Left ventricle myocardium inferior (tissue), 1 donor: ENCODE results near the gene DAPK1. TPM values are rescaled to one million over a fixed set of nuclear protein-coding genes. Genes with fewer than 3 reads are reported as not detected.

Experiments used
- DNase-seq: peaks from one replicate; pipeline ENCODE4 v3.0.0-alpha.2; 2020
- H3K27ac ChIP-seq: fragments of 200-600 bp; replicated peaks from 2 replicates; pipeline ENCODE4 v1.8.0; 2021
- H3K27me3 ChIP-seq: fragments of 200-600 bp; 2 replicates; pipeline ENCODE4 v1.8.0; 2021; ENCODE audit warnings: low read depth
- H3K36me3 ChIP-seq: fragments of 200-600 bp; 2 replicates; pipeline ENCODE4 v1.8.0; 2021
- H3K4me1 ChIP-seq: fragments of 200-600 bp; 2 replicates; pipeline ENCODE4 v1.8.0; 2021
- H3K4me3 ChIP-seq: fragments of 200-600 bp; 2 replicates; pipeline ENCODE4 v1.8.0; 2021; ENCODE audit warnings: mild to moderate bottlenecking, moderate library complexity
- H3K9me3 ChIP-seq: fragments of 200-600 bp; replicated peaks from 2 replicates; pipeline ENCODE4 v1.8.0; 2021
- CTCF ChIP-seq: fragments of 200-600 bp; IDR thresholded peaks from 2 replicates; pipeline ENCODE4 v1.8.0; 2021; ENCODE audit warnings: antibody characterized with exemption, mild to moderate bottlenecking, borderline replicate concordance
- intact Hi-C: fragments of 100-400 bp; cut with micrococcal nuclease; formaldehyde crosslinking; loops from one replicate; pipeline ENCODE4 v1.11.0; 2022
- total RNA-seq: library from RNA; stranded (reverse); fragmentation: NEBNext Ultra II Directional; extraction: Animal tissue kit (Norgen Biotek cat#: 25700); gene quantifications from one replicate; pipeline ENCODE4 v1.2.1, GENCODE V29; 2021
- donor health status: DM: no; HTN: yes; CAD: no; lungs with severe emphysema.

DAPK1 gene
- total RNA-seq, 1 donor from 2014 or later, result 5.5 TPM

- no peak for TF ChIP-seq CTCF
- no peak overlapping the region for H3K27ac ChIP-seq
- no peak for DNase-seq
- H3K9me3 ChIP-seq, result no peaks in the 10 kb centered on the region
- peaks cover 15% of the 10 kb centered on the region for H3K4me1 ChIP-seq
- H3K4me3 ChIP-seq, result no peak overlapping the region
- H3K27me3 ChIP-seq, result no peaks in the 10 kb centered on the region
- intact Hi-C loops, result no loop called here
- no peaks in the 10 kb centered on the region for H3K36me3 ChIP-seq
Measured at GRCh38 chr9:87607859-87608258, 110.2 kb downstream of the DAPK1 start.

GRCh38 chr9:87609002-87609401 lies 111.3 kb downstream of the DAPK1 start:
- no peaks in the 10 kb centered on the region for H3K27me3 ChIP-seq
- no peak for TF ChIP-seq CTCF
- no peaks in the 10 kb centered on the region for H3K9me3 ChIP-seq
- intact Hi-C loops, result no loop called here
- DNase-seq, result no peak
- H3K27ac ChIP-seq, result no peak overlapping the region
- H3K4me3 ChIP-seq, result no peak overlapping the region
- H3K4me1 ChIP-seq, result peaks cover 18% of the 10 kb centered on the region
- no peaks in the 10 kb centered on the region for H3K36me3 ChIP-seq

- no peak for TF ChIP-seq CTCF
- H3K4me1 ChIP-seq, result peaks cover 18% of the 10 kb centered on the region
Measured at GRCh38 chr9:87609486-87609885, 111.8 kb downstream of the DAPK1 start.

GRCh38 chr9:87610200-87611155 lies 112.8 kb downstream of the DAPK1 start:
- DNase-seq, result no peak
- intact Hi-C loops, result no loop called here
- H3K27me3 ChIP-seq, result no peaks in the 10 kb centered on the region
- no peak for TF ChIP-seq CTCF
- H3K9me3 ChIP-seq, result no peaks in the 10 kb centered on the region
- no peak overlapping the region for H3K4me3 ChIP-seq
- peaks cover 18% of the 10 kb centered on the region for H3K4me1 ChIP-seq
- H3K36me3 ChIP-seq, result no peaks in the 10 kb centered on the region
- peak overlapping the region; percentile 61 for H3K27ac ChIP-seq

More at GRCh38 chr9:87609486-87609885, 111.8 kb downstream of the DAPK1 start:
- H3K27me3 ChIP-seq, result no peaks in the 10 kb centered on the region
- H3K27ac ChIP-seq, result no peak overlapping the region
- H3K4me3 ChIP-seq, result no peak overlapping the region
- no peak for DNase-seq
- no peaks in the 10 kb centered on the region for H3K36me3 ChIP-seq
- intact Hi-C loops, result no loop called here
- H3K9me3 ChIP-seq, result no peaks in the 10 kb centered on the region

GRCh38 chr9:87611776-87612175 lies 114.1 kb downstream of the DAPK1 start:
- Histone ChIP-seq H3K27ac (no peak overlapping the region), H3K36me3 (no peaks in the 10 kb centered on the region), H3K4me3 (no peak overlapping the region), H3K27me3 (no peaks in the 10 kb centered on the region), H3K9me3 (no peaks in the 10 kb centered on the region), H3K4me1 (peaks cover 18% of the 10 kb centered on the region)
- intact Hi-C loops, result no loop called here
- no peak for TF ChIP-seq CTCF
- DNase-seq, result no peak
